ENCODE results near the gene C19orf12.

GRCh38 chr19:29677001-29677817 is 37.9 kb downstream of the C19orf12 start:
- TF ChIP-seq, protein P1, sequence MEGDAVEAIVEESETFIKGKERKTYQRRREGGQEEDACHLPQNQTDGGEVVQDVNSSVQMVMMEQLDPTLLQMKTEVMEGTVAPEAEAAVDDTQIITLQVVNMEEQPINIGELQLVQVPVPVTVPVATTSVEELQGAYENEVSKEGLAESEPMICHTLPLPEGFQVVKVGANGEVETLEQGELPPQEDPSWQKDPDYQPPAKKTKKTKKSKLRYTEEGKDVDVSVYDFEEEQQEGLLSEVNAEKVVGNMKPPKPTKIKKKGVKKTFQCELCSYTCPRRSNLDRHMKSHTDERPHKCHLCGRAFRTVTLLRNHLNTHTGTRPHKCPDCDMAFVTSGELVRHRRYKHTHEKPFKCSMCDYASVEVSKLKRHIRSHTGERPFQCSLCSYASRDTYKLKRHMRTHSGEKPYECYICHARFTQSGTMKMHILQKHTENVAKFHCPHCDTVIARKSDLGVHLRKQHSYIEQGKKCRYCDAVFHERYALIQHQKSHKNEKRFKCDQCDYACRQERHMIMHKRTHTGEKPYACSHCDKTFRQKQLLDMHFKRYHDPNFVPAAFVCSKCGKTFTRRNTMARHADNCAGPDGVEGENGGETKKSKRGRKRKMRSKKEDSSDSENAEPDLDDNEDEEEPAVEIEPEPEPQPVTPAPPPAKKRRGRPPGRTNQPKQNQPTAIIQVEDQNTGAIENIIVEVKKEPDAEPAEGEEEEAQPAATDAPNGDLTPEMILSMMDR (IDR thresholded peaks at IDR 0.05): no peak
- no peak for TF ChIP-seq POLR2A (IDR thresholded peaks at IDR 0.05)

All from adrenal gland (tissue), 5 donors.